K562 (cell line): Measurements from ENCODE around the gene FHIT. TPM values are rescaled to one million over a fixed set of nuclear protein-coding genes. Genes with fewer than 3 reads are reported as not detected.

Experiments used
- ATAC-seq: fragments of 200-7000 bp; cut with Tn5 transposase; 3 replicates; pipeline ENCODE4 v1.9.1; 2020; ENCODE audit warnings: moderate library complexity
- BruUV-seq: library from RNA; stranded (reverse); fragments of 400-500 nt; replicated peaks from 2 replicates; lab custom pipeline; 2021; lab: Mats Ljungman, UMichigan
- CTCF ChIA-PET: fragments of 300-600 bp; formaldehyde crosslinking; extraction: SDS; loops from one replicate; lab custom pipeline; 2021; ENCODE audit warnings: low intra/inter-chr PET ratio; lab: Yijun Ruan, JAX
- POLR2A ChIA-PET: fragments of 300-600, 350-650 bp; sonication (Branson Sonifier 250); formaldehyde crosslinking; extraction: SDS; loops from one replicate; lab custom pipeline; 2021; ENCODE audit warnings: antibody characterized with exemption, inconsistent platforms; lab: Yijun Ruan, JAX
- DNase-seq, 4 experiments: peaks; one replicate each; pipeline versions ENCODE4 v3.0.0 to v3.0.0-alpha.2; 2011 to 2018; ENCODE audit warnings: low spot score in 3 of 4, mixed read lengths in 3 of 4; ENCODE audit errors: extremely low read depth in 1 of 4
- FAIRE-seq: peaks from 2 replicates; lab custom pipeline; 2011; peaks lifted over from hg19 to GRCh38; lab: Jason Lieb, UNC
- H2AFZ ChIP-seq: 2 replicates; pipeline ENCODE4 v1.6.0; 2011; ENCODE audit warnings: low read depth, low read length, control low read depth, inconsistent platforms
- H3K27ac ChIP-seq: fragments of 200-600 bp; 3 replicates; pipeline ENCODE4 v1.8.0; 2011; ENCODE audit warnings: low read depth, mild to moderate bottlenecking, control low read depth, inconsistent platforms, low read length, moderate library complexity, mixed read lengths; ENCODE audit errors: extremely low read depth
- H3K27me3 ChIP-seq, 2 experiments: fragments of 300-600 bp in 1 of 2; 2 replicates in 1 of 2; 3 replicates in 1 of 2; pipeline versions ENCODE4 v1.6.0 to v1.8.0; 2011; ENCODE audit warnings: inconsistent platforms in 2 of 2, low read length in 2 of 2, mild to moderate bottlenecking in 1 of 2, mixed read lengths in 1 of 2, moderate library complexity in 1 of 2; ENCODE audit not compliant: control insufficient read depth in 2 of 2, insufficient read depth in 2 of 2
- H3K36me3 ChIP-seq: fragments of 300-600 bp; 3 replicates; pipeline ENCODE4 v1.8.0; 2011; ENCODE audit warnings: mild to moderate bottlenecking, low read length, inconsistent platforms; ENCODE audit not compliant: control insufficient read depth, insufficient read depth
- H3K4me1 ChIP-seq, 2 experiments: fragments of 200-600 bp in 1 of 2; replicated peaks in 1 of 2; 2 replicates in 1 of 2; 3 replicates in 1 of 2; pipeline versions ENCODE4 v1.5.1 to v1.8.0; 2011; ENCODE audit warnings: inconsistent platforms in 2 of 2, low read length in 2 of 2, mild to moderate bottlenecking in 1 of 2, mixed read lengths in 1 of 2, moderate library complexity in 1 of 2; ENCODE audit not compliant: control insufficient read depth in 2 of 2, insufficient read depth in 2 of 2
- H3K4me2 ChIP-seq: 2 replicates; pipeline ENCODE4 v1.6.1; 2011; ENCODE audit warnings: low read length, control low read depth, inconsistent platforms, mixed read lengths; ENCODE audit not compliant: insufficient read depth
- H3K4me3 ChIP-seq: fragments of 200-600 bp; sonication (generic), shearing (Covaris generic); 2 replicates; pipeline ENCODE4 v1.5.1; 2016; ENCODE audit warnings: control low read depth, inconsistent platforms
- H3K79me2 ChIP-seq: fragments of 200-600 bp; 3 replicates; pipeline ENCODE4 v1.8.0; 2011; ENCODE audit warnings: low read length, inconsistent platforms; ENCODE audit not compliant: control insufficient read depth, insufficient read depth
- H3K9ac ChIP-seq, 2 experiments: 2 replicates each; pipeline versions ENCODE4 v1.6.0 to v1.6.1; 2011; ENCODE audit warnings: low read depth in 2 of 2, low read length in 2 of 2, control low read depth in 1 of 2, inconsistent platforms in 1 of 2, mild to moderate bottlenecking in 1 of 2, mixed read lengths in 1 of 2; ENCODE audit not compliant: insufficient read depth in 1 of 2
- H3K9me1 ChIP-seq: one replicate; pipeline ENCODE4 v1.6.0; 2011; ENCODE audit warnings: inconsistent platforms, mild to moderate bottlenecking, low read length, moderate library complexity; ENCODE audit not compliant: control insufficient read depth, insufficient read depth
- H3K9me3 ChIP-seq: replicated peaks from 2 replicates; pipeline ENCODE4 v1.5.1; 2011; ENCODE audit warnings: low read depth, low read length, inconsistent platforms; ENCODE audit not compliant: control insufficient read depth, insufficient read depth
- H4K20me1 ChIP-seq: replicated peaks from 2 replicates; pipeline ENCODE4 v1.6.1; 2011; ENCODE audit warnings: low read length, inconsistent platforms, mixed read lengths; ENCODE audit not compliant: control insufficient read depth, insufficient read depth
- CAMTA2 ChIP-seq: fragments of 250-450 bp; sonication (Bioruptor Pico); conservative IDR thresholded peaks from 2 replicates; pipeline ENCODE4 v1.5.1; 2022
- DMBX1 ChIP-seq: fragments of 250-450 bp; sonication (Bioruptor Pico); IDR thresholded peaks from 2 replicates; pipeline ENCODE4 v1.8.0; 2022; ENCODE audit warnings: inconsistent platforms, mild to moderate bottlenecking, moderate library complexity, borderline replicate concordance
- HDAC8 ChIP-seq: fragments of 450-650 bp; IDR thresholded peaks from 2 replicates; pipeline ENCODE4 v1.6.1; 2016; ENCODE audit warnings: mild to moderate bottlenecking, missing genetic modification characterization, moderate library complexity, missing compliant biosample characterization
- MTA2 ChIP-seq: fragments of 450-650 bp; IDR thresholded peaks from 2 replicates; pipeline ENCODE4 v1.6.1; 2016; ENCODE audit warnings: low read depth
- PHB2 ChIP-seq: fragments of 450-650 bp; IDR thresholded peaks from 2 replicates; pipeline ENCODE4 v1.6.1; 2017; ENCODE audit warnings: low read depth
- PHTF2 ChIP-seq: fragments of 250-450 bp; sonication (Bioruptor Pico); IDR thresholded peaks from 2 replicates; pipeline ENCODE4 v1.5.0; 2021; ENCODE audit warnings: mild to moderate bottlenecking
- POLR2AphosphoS5 ChIP-seq: IDR thresholded peaks from 2 replicates; pipeline ENCODE4 v1.6.1; 2011; ENCODE audit warnings: mild to moderate bottlenecking, low read depth, low read length, moderate library complexity; ENCODE audit not compliant: control insufficient read depth, insufficient read depth
- PURB ChIP-seq: sonication (generic); formaldehyde crosslinking; IDR thresholded peaks from 2 replicates; pipeline ENCODE4 v1.9.0; 2021; ENCODE audit warnings: low read depth, mild to moderate bottlenecking, missing genetic modification reagents
- RBM39 ChIP-seq: fragments of 200-400 bp; formaldehyde crosslinking; optimal IDR thresholded peaks from 2 replicates; pipeline ENCODE3; 2018; ENCODE audit warnings: low read depth, low read length
- SRSF1 ChIP-seq: fragments of 200-400 bp; formaldehyde crosslinking; IDR thresholded peaks from 2 replicates; pipeline ENCODE4 v1.6.1; 2017; ENCODE audit warnings: mild to moderate bottlenecking, low read depth, low read length, moderate library complexity
- U2AF2 ChIP-seq: fragments of 200-400 bp; formaldehyde crosslinking; optimal IDR thresholded peaks from 2 replicates; pipeline ENCODE3; 2017; ENCODE audit warnings: low read depth, mild to moderate bottlenecking, low read length
- ZNF76 ChIP-seq: fragments of 250-450 bp; sonication (Bioruptor Pico); IDR thresholded peaks from 2 replicates; pipeline ENCODE4 v1.4.0; 2020; ENCODE audit warnings: mild to moderate bottlenecking, moderate library complexity, borderline replicate concordance
- ZNF785 ChIP-seq: fragments of 250-450 bp; sonication (Bioruptor Pico); IDR thresholded peaks from 2 replicates; pipeline ENCODE4 v1.4.0; 2020; ENCODE audit warnings: mild to moderate bottlenecking
- WGBS: fragments of 100-300 bp; shearing (Covaris generic); methylation state at CpG from one replicate; pipeline ENCODE4 v1.1.6; 2016; ENCODE audit warnings: low coverage, mixed read lengths; ENCODE audit not compliant: insufficient coverage; ENCODE audit errors: missing lambda C conversion rate; 5-methylcytosine and 5-hydroxymethylcytosine counted together
- in situ Hi-C: fragments of 300-500 bp; cut with MboI; formaldehyde crosslinking; loops from 4 replicates; pipeline ENCODE4 v1.15.0; 2018; ENCODE audit warnings: inconsistent platforms, mixed read lengths
- intact Hi-C: fragments of 100-400 bp; cut with micrococcal nuclease; formaldehyde crosslinking; loops from 2 replicates; pipeline ENCODE4 v1.14.2; 2022
- polyA plus RNA-seq, 8 experiments: library from polyadenylated mRNA; depleted of rRNA in 4 of 8; stranded (reverse) in 5 of 8; unstranded in 3 of 8; fragments of >200 nt; fragmentation: Nextera tagmentation in 2 of 8; fragmentation: Illumina TruSeq in 1 of 8; extraction: Ambion mirVana in 2 of 8; extraction: Trizol in 1 of 8; gene quantifications; 2 replicates each; pipeline versions ENCODE4 v1.2.1 to v1.2.3, GENCODE V29; 2011 to 2014; ENCODE audit warnings: inconsistent platforms in 1 of 8, missing spikeins in 1 of 8
- total RNA-seq, 7 experiments: library from RNA; depleted of rRNA in 6 of 7; stranded (reverse); fragments of >200 nt in 6 of 7; fragmentation: Illumina TruSeq in 2 of 7; extraction: Trizol in 2 of 7; gene quantifications; 2 replicates each; pipeline versions ENCODE4 v1.2.1 to v1.2.3, GENCODE V29; 2011 to 2021; ENCODE audit warnings: low replicate concordance in 1 of 7
- TF ChIP-seq, protein P1 (sequence below): sonication (generic); formaldehyde crosslinking; IDR thresholded peaks from 2 replicates; pipeline ENCODE4 v1.8.1; 2023; ENCODE audit warnings: mild to moderate bottlenecking, missing genetic modification reagents, moderate library complexity
- TF ChIP-seq, protein P2 (sequence below): fragments of 450-650 bp; formaldehyde crosslinking; IDR thresholded peaks from 2 replicates; pipeline ENCODE4 v1.4.0; 2020; ENCODE audit warnings: mild to moderate bottlenecking, mixed read lengths

Gene FHIT
- total and polyA plus RNA-seq, 9 of the 15 experiments (the other 6 are each of a cell fraction or from before 2014, with no cell fraction given) = 1.7 to 9.1 (median 4.3) TPM

DNA sequence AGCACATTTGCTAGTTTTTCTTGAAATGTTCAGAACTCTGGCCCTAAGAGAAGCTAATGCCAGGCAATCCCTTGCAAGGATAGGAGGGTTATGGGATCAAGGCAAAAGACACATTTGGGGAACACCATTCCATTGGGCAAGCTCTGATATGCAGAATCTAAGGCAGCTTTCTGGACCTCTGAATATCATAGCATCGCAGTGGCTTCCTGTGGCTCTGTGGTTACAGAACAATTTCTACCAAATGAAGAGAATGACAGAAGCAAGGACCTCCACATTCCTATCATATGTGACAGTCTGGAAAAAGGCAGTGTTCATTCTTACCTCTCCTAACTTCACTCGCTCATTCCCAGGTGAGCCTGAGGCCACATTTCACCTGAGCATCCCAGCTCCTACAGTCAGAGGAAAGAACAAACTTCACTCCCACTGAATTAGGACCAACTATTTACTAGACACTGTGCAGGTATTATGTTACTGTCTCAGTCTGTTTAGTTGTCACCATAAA lies 1365.3 kb downstream of the FHIT start:
- Histone ChIP-seq H3K4me3 (no peak overlapping the region), H4K20me1 (no peaks in the 10 kb centered on the region), H3K4me2 (no peak overlapping the region), H3K9me1 (no peaks in the 10 kb centered on the region), H3K27ac (no peak overlapping the region), H3K27me3 (no peaks in the 10 kb centered on the region), H3K9me3 (no peaks in the 10 kb centered on the region), H2AFZ (no peak overlapping the region), H3K9ac (no peak overlapping the region), H3K4me1 (no peaks in the 10 kb centered on the region), H3K36me3 (no peaks in the 10 kb centered on the region), H3K79me2 (no peaks in the 10 kb centered on the region)
- ChIA-PET CTCF (no interaction called here), POLR2A (no interaction called here)
- 100% methylated on average over 1 of the region's 2 CpGs for WGBS
- DNase-seq = no peak
- BruUV-seq = no TSS peak
- in situ Hi-C loops (no loop called here), intact Hi-C loops (no loop called here)
- no peak for ATAC-seq
- TF ChIP-seq MTA2 (no peak), PURB (CRISPR knock-in tag) (no peak), CAMTA2 (no peak), ZNF76 (CRISPR knock-in tag) (no peak), PHTF2 (CRISPR knock-in tag) (no peak), RBM39 (no peak), DMBX1 (CRISPR knock-in tag) (no peak), SRSF1 (no peak), ZNF785 (CRISPR knock-in tag) (no peak), HDAC8 (tag) (no peak), U2AF2 (no peak), POLR2AphosphoS5 (no peak), PHB2 (no peak)
- TF ChIP-seq, protein P1, sequence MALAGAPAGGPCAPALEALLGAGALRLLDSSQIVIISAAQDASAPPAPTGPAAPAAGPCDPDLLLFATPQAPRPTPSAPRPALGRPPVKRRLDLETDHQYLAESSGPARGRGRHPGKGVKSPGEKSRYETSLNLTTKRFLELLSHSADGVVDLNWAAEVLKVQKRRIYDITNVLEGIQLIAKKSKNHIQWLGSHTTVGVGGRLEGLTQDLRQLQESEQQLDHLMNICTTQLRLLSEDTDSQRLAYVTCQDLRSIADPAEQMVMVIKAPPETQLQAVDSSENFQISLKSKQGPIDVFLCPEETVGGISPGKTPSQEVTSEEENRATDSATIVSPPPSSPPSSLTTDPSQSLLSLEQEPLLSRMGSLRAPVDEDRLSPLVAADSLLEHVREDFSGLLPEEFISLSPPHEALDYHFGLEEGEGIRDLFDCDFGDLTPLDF = no peak
- TF ChIP-seq, protein P2, sequence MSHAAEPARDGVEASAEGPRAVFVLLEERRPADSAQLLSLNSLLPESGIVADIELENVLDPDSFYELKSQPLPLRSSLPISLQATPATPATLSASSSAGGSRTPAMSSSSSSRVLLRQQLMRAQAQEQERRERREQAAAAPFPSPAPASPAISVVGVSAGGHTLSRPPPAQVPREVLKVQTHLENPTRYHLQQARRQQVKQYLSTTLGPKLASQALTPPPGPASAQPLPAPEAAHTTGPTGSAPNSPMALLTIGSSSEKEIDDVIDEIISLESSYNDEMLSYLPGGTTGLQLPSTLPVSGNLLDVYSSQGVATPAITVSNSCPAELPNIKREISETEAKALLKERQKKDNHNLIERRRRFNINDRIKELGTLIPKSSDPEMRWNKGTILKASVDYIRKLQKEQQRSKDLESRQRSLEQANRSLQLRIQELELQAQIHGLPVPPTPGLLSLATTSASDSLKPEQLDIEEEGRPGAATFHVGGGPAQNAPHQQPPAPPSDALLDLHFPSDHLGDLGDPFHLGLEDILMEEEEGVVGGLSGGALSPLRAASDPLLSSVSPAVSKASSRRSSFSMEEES = no peak
- no peak for FAIRE-seq
